ENCODE data around the gene RPLP2.

RPLP2 gene

DNA sequence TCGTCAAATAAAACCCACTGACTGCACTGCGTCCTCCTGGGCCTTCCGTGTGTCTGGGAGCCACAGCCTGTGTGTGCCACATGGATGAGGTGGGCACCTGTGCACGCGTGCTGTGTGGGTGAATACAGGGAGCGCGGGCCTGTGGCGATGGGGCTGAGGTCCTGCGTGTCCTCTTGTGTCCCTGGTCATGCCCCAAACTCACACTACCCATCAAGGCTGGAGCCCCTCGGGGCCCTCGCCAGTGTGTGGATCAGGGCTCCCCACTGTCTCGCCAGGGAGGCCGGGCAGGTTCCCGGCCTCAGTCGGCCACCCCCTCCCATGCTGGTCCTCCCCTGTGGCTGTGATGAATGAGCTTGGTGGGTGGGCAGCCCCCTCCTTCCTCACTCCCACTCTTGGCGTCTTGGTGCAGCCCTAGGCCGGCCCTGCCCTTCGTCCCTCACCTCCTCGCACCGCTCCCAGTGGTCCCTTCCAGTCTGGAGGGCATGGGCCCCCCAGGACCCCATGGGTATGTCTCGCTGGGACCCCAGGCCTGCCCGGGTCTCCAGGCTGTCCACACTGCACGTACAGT, 22.3 kb downstream of the RPLP2 start:
- TF ChIP-seq, protein P1, sequence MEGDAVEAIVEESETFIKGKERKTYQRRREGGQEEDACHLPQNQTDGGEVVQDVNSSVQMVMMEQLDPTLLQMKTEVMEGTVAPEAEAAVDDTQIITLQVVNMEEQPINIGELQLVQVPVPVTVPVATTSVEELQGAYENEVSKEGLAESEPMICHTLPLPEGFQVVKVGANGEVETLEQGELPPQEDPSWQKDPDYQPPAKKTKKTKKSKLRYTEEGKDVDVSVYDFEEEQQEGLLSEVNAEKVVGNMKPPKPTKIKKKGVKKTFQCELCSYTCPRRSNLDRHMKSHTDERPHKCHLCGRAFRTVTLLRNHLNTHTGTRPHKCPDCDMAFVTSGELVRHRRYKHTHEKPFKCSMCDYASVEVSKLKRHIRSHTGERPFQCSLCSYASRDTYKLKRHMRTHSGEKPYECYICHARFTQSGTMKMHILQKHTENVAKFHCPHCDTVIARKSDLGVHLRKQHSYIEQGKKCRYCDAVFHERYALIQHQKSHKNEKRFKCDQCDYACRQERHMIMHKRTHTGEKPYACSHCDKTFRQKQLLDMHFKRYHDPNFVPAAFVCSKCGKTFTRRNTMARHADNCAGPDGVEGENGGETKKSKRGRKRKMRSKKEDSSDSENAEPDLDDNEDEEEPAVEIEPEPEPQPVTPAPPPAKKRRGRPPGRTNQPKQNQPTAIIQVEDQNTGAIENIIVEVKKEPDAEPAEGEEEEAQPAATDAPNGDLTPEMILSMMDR (IDR thresholded peaks at IDR 0.05; ENCODE audit: low read depth, low read length), result no peak
- TF ChIP-seq MYC (IDR thresholded peaks at IDR 0.05; ENCODE audit: low read depth, low read length), result no peak
- peak overlapping the region; percentile 46 for H3K4me3 ChIP-seq (ENCODE audit: low read depth, low read length)
- no peak for DNase-seq (ENCODE audit: low read depth)

DNA sequence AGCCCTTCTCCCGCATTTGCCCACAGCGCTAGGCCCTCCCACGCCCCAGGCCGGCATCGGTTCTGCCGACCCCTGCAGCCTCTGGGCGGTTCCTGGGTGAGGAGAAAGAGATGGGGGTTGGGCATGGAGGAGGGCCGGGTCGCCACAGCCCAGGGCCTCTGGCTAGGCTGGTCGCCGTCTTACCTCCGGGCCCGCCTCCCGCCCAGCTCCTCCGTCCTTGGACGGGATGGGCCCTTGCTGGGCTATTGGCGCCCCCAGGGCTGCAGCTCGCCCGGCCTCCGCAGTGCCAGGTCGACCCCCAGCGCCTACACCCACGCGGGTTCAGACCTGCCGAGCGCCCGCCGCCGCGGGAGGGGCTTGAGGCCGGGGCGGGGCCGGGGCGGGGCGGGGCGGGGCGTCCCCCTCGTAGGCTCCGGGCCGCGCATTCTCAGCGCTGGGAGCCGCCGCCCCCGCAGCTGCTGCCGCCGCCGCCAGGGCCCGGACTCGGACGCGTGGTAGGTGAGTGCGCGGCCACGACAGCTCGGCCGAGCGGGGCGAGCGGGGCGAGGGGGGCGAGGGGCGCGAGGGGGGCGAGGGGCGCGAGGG, 22.9 kb downstream of the RPLP2 start, which contains the start of gene CD151:
Gene CD151, plus strand, starts transcription at position 424 of the 585 bp plus-strand sequence. CDS start 3,118 bp downstream, outside the sequence.
- TF ChIP-seq MYC (IDR thresholded peaks at IDR 0.05; ENCODE audit: low read depth, low read length), result peak; percentile 29; the same call in 1 of the 2 replicates
- TF ChIP-seq POLR2A (IDR thresholded peaks at IDR 0.05; ENCODE audit: extremely low read depth, insufficient read length), result peak; percentile 59
- TF ChIP-seq, protein P2, sequence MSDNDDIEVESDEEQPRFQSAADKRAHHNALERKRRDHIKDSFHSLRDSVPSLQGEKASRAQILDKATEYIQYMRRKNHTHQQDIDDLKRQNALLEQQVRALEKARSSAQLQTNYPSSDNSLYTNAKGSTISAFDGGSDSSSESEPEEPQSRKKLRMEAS (IDR thresholded peaks at IDR 0.05; ENCODE audit: low read depth, low read length), result no peak; the same call in 1 of the 2 replicates
- TF ChIP-seq, protein P1 (IDR thresholded peaks at IDR 0.05; ENCODE audit: low read depth, low read length), result no peak
- DNase-seq (ENCODE audit: low read depth), result peak; percentile 79
- H3K4me3 ChIP-seq (ENCODE audit: low read depth, low read length), result peak within 1 kb of the TSS; percentile 68

- DNase-seq (ENCODE audit: low read depth), result peak; percentile 72
- peak overlapping the region; percentile 68 for H3K4me3 ChIP-seq (ENCODE audit: low read depth, low read length)
- peak; percentile 26; the same call in 1 of the 2 replicates for TF ChIP-seq MYC (IDR thresholded peaks at IDR 0.05; ENCODE audit: low read depth, low read length)
- TF ChIP-seq, protein P1 (IDR thresholded peaks at IDR 0.05; ENCODE audit: low read depth, low read length), result no peak
Observed at GRCh38 chr11:833114-833791, 23.5 kb downstream of the RPLP2 start.

- no peak for TF ChIP-seq POLR2A (IDR thresholded peaks at IDR 0.05; ENCODE audit: extremely low read depth, insufficient read length)
- TF ChIP-seq, protein P1 (IDR thresholded peaks at IDR 0.05; ENCODE audit: low read depth, low read length), result no peak
- TF ChIP-seq, protein P2 (IDR thresholded peaks at IDR 0.05; ENCODE audit: low read depth, low read length), result no peak
- no peak for TF ChIP-seq MYC (IDR thresholded peaks at IDR 0.05; ENCODE audit: low read depth, low read length)
- H3K4me3 ChIP-seq (ENCODE audit: low read depth, low read length), result peak overlapping the region; percentile 68
- DNase-seq (ENCODE audit: low read depth), result no peak
Observed at GRCh38 chr11:833849-834311, 24.1 kb downstream of the RPLP2 start.

GRCh38 chr11:834371-835316, 24.9 kb downstream of the RPLP2 start:
- no peak for TF ChIP-seq POLR2A (IDR thresholded peaks at IDR 0.05; ENCODE audit: extremely low read depth, insufficient read length)
- TF ChIP-seq, protein P2 (IDR thresholded peaks at IDR 0.05; ENCODE audit: low read depth, low read length), result no peak
- TF ChIP-seq, protein P1 (IDR thresholded peaks at IDR 0.05; ENCODE audit: low read depth, low read length), result no peak
- TF ChIP-seq MYC (IDR thresholded peaks at IDR 0.05; ENCODE audit: low read depth, low read length), result no peak
- no peak for DNase-seq (ENCODE audit: low read depth)
- no peak overlapping the region for H3K4me3 ChIP-seq (ENCODE audit: low read depth, low read length)

All from NB4 (cell line).